H1 (cell line): Measurements from ENCODE around the gene TAF6. TPM values are rescaled to one million over a fixed set of nuclear protein-coding genes. Genes with fewer than 3 reads are reported as not detected.

Experiments used
- CTCF ChIA-PET: fragments of 300-600 bp; sonication (Branson Sonifier 250); formaldehyde crosslinking; loops from one replicate; lab custom pipeline; 2021; ENCODE audit not compliant: partially characterized antibody; lab: Charles Lee
- POLR2A ChIA-PET: fragments of 300-600 bp; sonication (Branson Sonifier 250); formaldehyde crosslinking; loops from one replicate; lab custom pipeline; 2021; ENCODE audit warnings: inconsistent platforms; ENCODE audit not compliant: partially characterized antibody; lab: Charles Lee
- DNase-seq, 2 experiments: peaks; one replicate each; pipeline versions ENCODE4 v3.0.0 to v3.0.0-alpha.2; 2010 to 2022; ENCODE audit warnings: low spot score in 2 of 2, low read depth in 1 of 2, mixed read lengths in 1 of 2
- FAIRE-seq: peaks from 2 replicates; lab custom pipeline; 2011; peaks lifted over from hg19 to GRCh38; lab: Jason Lieb, UNC
- H2AFZ ChIP-seq: 2 replicates; pipeline ENCODE4 v1.8.1; 2012; ENCODE audit warnings: low read length, inconsistent platforms
- H2AK5ac ChIP-seq: 2 replicates; pipeline ENCODE4 v1.6.1; 2013; ENCODE audit warnings: low read depth, low read length
- H2BK120ac ChIP-seq: replicated peaks from 2 replicates; pipeline ENCODE3; 2013; ENCODE audit warnings: low read depth, low read length, inconsistent platforms
- H2BK12ac ChIP-seq: 2 replicates; pipeline ENCODE4 v1.6.1; 2013; ENCODE audit warnings: low read depth, low read length
- H2BK15ac ChIP-seq: 2 replicates; pipeline ENCODE4 v1.6.1; 2013; ENCODE audit warnings: low read length
- H2BK20ac ChIP-seq: 2 replicates; pipeline ENCODE4 v1.6.1; 2013; ENCODE audit warnings: low read length
- H2BK5ac ChIP-seq: 2 replicates; pipeline ENCODE4 v1.6.1; 2013; ENCODE audit warnings: low read depth, low read length
- H3K14ac ChIP-seq: 2 replicates; pipeline ENCODE4 v1.6.1; 2013; ENCODE audit warnings: inconsistent platforms; ENCODE audit not compliant: insufficient read length
- H3K18ac ChIP-seq: 2 replicates; pipeline ENCODE4 v1.6.1; 2013; ENCODE audit warnings: low read length; ENCODE audit errors: extremely low read depth
- H3K23ac ChIP-seq: 2 replicates; pipeline ENCODE4 v1.6.1; 2013; ENCODE audit warnings: inconsistent platforms; ENCODE audit not compliant: insufficient read length
- H3K23me2 ChIP-seq: 2 replicates; pipeline ENCODE4 v1.6.1; 2013; ENCODE audit warnings: low read depth, low read length
- H3K27ac ChIP-seq: 2 replicates; pipeline ENCODE4 v1.6.1; 2011; ENCODE audit warnings: low read depth, low read length, inconsistent platforms
- H3K27me3 ChIP-seq, 4 experiments: replicated peaks in 1 of 4; 1 replicate in 1 of 4; 2 replicates in 3 of 4; pipeline versions ENCODE4 v1.6.1 to v1.8.1; 2011 to 2013; ENCODE audit warnings: low read length in 3 of 4, mild to moderate bottlenecking in 3 of 4, inconsistent platforms in 2 of 4, mixed read lengths in 2 of 4, moderate library complexity in 1 of 4; ENCODE audit not compliant: control insufficient read depth in 3 of 4, insufficient read depth in 3 of 4; ENCODE audit errors: extremely low read depth in 1 of 4
- H3K36me3 ChIP-seq, 4 experiments: 2 replicates each; pipeline versions ENCODE4 v1.6.1 to v1.8.1; 2011 to 2013; ENCODE audit warnings: mild to moderate bottlenecking in 4 of 4, low read length in 3 of 4, moderate library complexity in 2 of 4, control low read depth in 1 of 4, inconsistent platforms in 1 of 4; ENCODE audit not compliant: insufficient read depth in 4 of 4, control insufficient read depth in 2 of 4
- H3K4ac ChIP-seq: replicated peaks from 2 replicates; pipeline ENCODE3; 2013; ENCODE audit warnings: low read length, low read depth, mixed read lengths, inconsistent platforms; ENCODE audit not compliant: insufficient read length
- H3K4me1 ChIP-seq, 4 experiments: replicated peaks in 1 of 4; 1 replicate in 1 of 4; 2 replicates in 3 of 4; pipeline versions ENCODE4 v1.6.1 to v1.8.1; 2011 to 2013; ENCODE audit warnings: low read length in 3 of 4, inconsistent platforms in 2 of 4, mixed read lengths in 1 of 4; ENCODE audit not compliant: insufficient read depth in 4 of 4, control insufficient read depth in 3 of 4
- H3K4me2 ChIP-seq, 2 experiments: 2 replicates each; pipeline versions ENCODE4 v1.6.1 to v1.8.1; 2011 to 2013; ENCODE audit warnings: low read depth in 2 of 2, low read length in 2 of 2, control low read depth in 1 of 2, inconsistent platforms in 1 of 2, mild to moderate bottlenecking in 1 of 2; ENCODE audit not compliant: insufficient read depth in 1 of 2
- H3K4me3 ChIP-seq, 4 experiments: fragments of 200-600, 300-600 bp in 1 of 4; sonication (generic), shearing (Covaris generic), sonication (Bioruptor Twin) in 1 of 4; 2 replicates each; pipeline versions ENCODE4 v1.5.1 to v1.8.1; 2011 to 2016; ENCODE audit warnings: low read length in 4 of 4, low read depth in 3 of 4, control low read depth in 2 of 4, inconsistent platforms in 2 of 4, mild to moderate bottlenecking in 2 of 4, mixed read lengths in 1 of 4, moderate library complexity in 1 of 4; ENCODE audit not compliant: insufficient read depth in 2 of 4; ENCODE audit errors: extremely low read depth in 1 of 4
- H3K56ac ChIP-seq: replicated peaks from 2 replicates; pipeline ENCODE3; 2013; ENCODE audit warnings: low read depth, mild to moderate bottlenecking, mixed read lengths, low read length, inconsistent platforms; ENCODE audit not compliant: insufficient read length
- H3K79me1 ChIP-seq: 2 replicates; pipeline ENCODE4 v1.6.1; 2013; ENCODE audit warnings: low read depth, low read length, control low read depth
- H3K79me2 ChIP-seq, 2 experiments: 2 replicates each; pipeline versions ENCODE4 v1.6.1 to v1.8.1; 2012 to 2013; ENCODE audit warnings: low read length in 2 of 2, mild to moderate bottlenecking in 2 of 2, inconsistent platforms in 1 of 2; ENCODE audit not compliant: insufficient read depth in 2 of 2, control insufficient read depth in 1 of 2
- H3K9ac ChIP-seq, 4 experiments: replicated peaks in 1 of 4; 1 replicate in 1 of 4; 2 replicates in 3 of 4; pipeline versions ENCODE4 v1.6.1 to v1.8.1; 2011 to 2013; ENCODE audit warnings: low read depth in 3 of 4, low read length in 3 of 4, control low read depth in 2 of 4, mild to moderate bottlenecking in 2 of 4, moderate library complexity in 2 of 4, inconsistent platforms in 1 of 4; ENCODE audit errors: extremely low read depth in 1 of 4
- H3K9me3 ChIP-seq, 2 experiments: 2 replicates each; pipeline versions ENCODE4 v1.6.1 to v1.8.1; 2012 to 2013; ENCODE audit warnings: mild to moderate bottlenecking in 2 of 2, moderate library complexity in 2 of 2, control low read depth in 1 of 2, inconsistent platforms in 1 of 2, low read depth in 1 of 2, low read length in 1 of 2, mixed read lengths in 1 of 2; ENCODE audit not compliant: insufficient read depth in 2 of 2
- H4K20me1 ChIP-seq, 2 experiments: replicated peaks in 1 of 2; 2 replicates each; pipeline versions ENCODE3 to v1.8.1; 2011 to 2013; ENCODE audit warnings: inconsistent platforms in 2 of 2, low read length in 2 of 2, mild to moderate bottlenecking in 1 of 2; ENCODE audit not compliant: insufficient read depth in 2 of 2, control insufficient read depth in 1 of 2
- H4K5ac ChIP-seq: 2 replicates; pipeline ENCODE4 v1.6.1; 2013; ENCODE audit warnings: low read length, low read depth, mixed read lengths, inconsistent platforms; ENCODE audit not compliant: insufficient read length
- H4K8ac ChIP-seq: 2 replicates; pipeline ENCODE4 v1.8.0; 2013; ENCODE audit warnings: mild to moderate bottlenecking, moderate library complexity, low read length, inconsistent platforms; ENCODE audit not compliant: insufficient read depth; ENCODE audit errors: extremely low read depth
- H4K91ac ChIP-seq: replicated peaks from 2 replicates; pipeline ENCODE3; 2013; ENCODE audit warnings: low read length, mixed read lengths, inconsistent platforms; ENCODE audit not compliant: insufficient read length
- EP300 ChIP-seq, 2 experiments: IDR thresholded peaks; 1 replicate in 1 of 2; 2 replicates in 1 of 2; pipeline ENCODE4 v1.6.1; 2011 to 2012; ENCODE audit warnings: low read depth in 2 of 2, low read length in 2 of 2, mild to moderate bottlenecking in 2 of 2, borderline replicate concordance in 1 of 2, inconsistent platforms in 1 of 2, moderate library complexity in 1 of 2
- KDM1A ChIP-seq: fragments of 200-600, 300-600 bp; sonication (generic); IDR thresholded peaks from 2 replicates; pipeline ENCODE4 v1.7.1; 2016; ENCODE audit warnings: mild to moderate bottlenecking, low read length, borderline replicate concordance
- SIN3A ChIP-seq, 2 experiments: IDR thresholded peaks in 1 of 2; conservative IDR thresholded peaks in 1 of 2; 2 replicates each; pipeline ENCODE4 v1.6.1; 2011 to 2012; ENCODE audit warnings: low read length in 2 of 2, improper control_type of control experiment in 1 of 2, low read depth in 1 of 2, mild to moderate bottlenecking in 1 of 2
- SIX5 ChIP-seq: IDR thresholded peaks from 2 replicates; pipeline ENCODE4 v1.6.1; 2011; ENCODE audit warnings: mild to moderate bottlenecking, low read depth, low read length
- TAF7 ChIP-seq: optimal IDR thresholded peaks from 2 replicates; pipeline ENCODE3; 2011; ENCODE audit warnings: low read depth, mild to moderate bottlenecking, inconsistent platforms, low read length, moderate library complexity, borderline replicate concordance
- WGBS, 2 experiments: shearing (Covaris generic) in 1 of 2; methylation state at CpG; one replicate each; pipeline versions ENCODE4 v1.1.6 to v1.1.7; 2013 to 2015; ENCODE audit warnings: low lambda C conversion rate in 2 of 2, mixed read lengths in 2 of 2, inconsistent platforms in 1 of 2, low coverage in 1 of 2, missing lambda C conversion rate in 1 of 2; ENCODE audit not compliant: insufficient replicate concordance in 2 of 2, insufficient coverage in 1 of 2, insufficient read length in 1 of 2; ENCODE audit errors: extremely low coverage in 1 of 2, missing lambda C conversion rate in 1 of 2; 5-methylcytosine and 5-hydroxymethylcytosine counted together
- polyA plus RNA-seq, 7 experiments: library from polyadenylated mRNA; depleted of rRNA in 3 of 7; stranded (reverse) in 5 of 7; unstranded in 2 of 7; fragments of >200 nt in 5 of 7; fragments of 200-250 nt in 2 of 7; gene quantifications; 1 replicate in 5 of 7; 2 replicates in 1 of 7; 4 replicates in 1 of 7; pipeline versions ENCODE4 v1.2.1 to v1.2.3, GENCODE V29; 2011 to 2013; ENCODE audit warnings: missing spikeins in 2 of 7, mixed read lengths in 2 of 7
- total RNA-seq: library from RNA; stranded (reverse); fragmentation: NEBNext Ultra II Directional; extraction: Animal tissue kit (Norgen Biotek cat#: 25700); gene quantifications from 2 replicates; pipeline ENCODE4 v1.2.1, GENCODE V29; 2021

The TAF6 gene
- total and polyA plus RNA-seq, 2 of the 8 experiments (the other 6 are each of a cell fraction or from before 2014, with no cell fraction given) = 66.7 to 101 TPM

GRCh38 chr7:100111914-100112313, 7.2 kb downstream of the TAF6 start:
- Histone ChIP-seq H3K23ac (no peak overlapping the region), H4K91ac (no peak overlapping the region), H3K79me2 (no peaks in the 10 kb centered on the region), H3K14ac (no peak overlapping the region), H2BK120ac (no peak overlapping the region), H2BK15ac (no peak overlapping the region), H4K20me1 (peaks cover 3 to 6% of the 10 kb centered on the region in 2 experiments), H3K4me1 (no peaks in the 10 kb centered on the region; a peak in 1 of 7 replicates), H3K23me2 (no peaks in the 10 kb centered on the region), H2AK5ac (no peak overlapping the region), H3K79me1 (0 out of 2 replicates have a peak, but pooled peaks cover 2% of the 10 kb centered on the region), H2BK12ac (no peak overlapping the region), H3K18ac (no peak overlapping the region), H3K4me3 (no peak overlapping the region), H3K27ac (no peak overlapping the region), H2AFZ (no peak overlapping the region), H3K9ac (no peak overlapping the region), H3K27me3 (no peaks in the 10 kb centered on the region), H3K4ac (no peak overlapping the region), H2BK20ac (no peak overlapping the region), H3K36me3 (peaks cover 11 to 55% (median 38%) of the 10 kb centered on the region in 4 experiments), H2BK5ac (no peak overlapping the region), H4K8ac (no peak overlapping the region), H4K5ac (no peak overlapping the region), H3K4me2 (no peak overlapping the region), H3K9me3 (no peaks in the 10 kb centered on the region), H3K56ac (no peak overlapping the region)
- TF ChIP-seq KDM1A (no peak), SIN3A (conservative IDR thresholded peaks at IDR 0.05 in 1 of 2, IDR thresholded peaks at IDR 0.05 in 1 of 2; ENCODE audit: low read depth in 1 of 2, low read length in 2 of 2) (no peak), SIX5 (no peak), TAF7 (no peak), EP300 (IDR thresholded peaks at IDR 0.05; ENCODE audit: borderline replicate concordance in 1 of 2, low read depth in 2 of 2, low read length in 2 of 2) (no peak)
- DNase-seq (no peak), FAIRE-seq (no peak)
- WGBS, 2 experiments = 88% methylated on average over 8 of the region's 13 CpGs; no CpG with 5 or more reads in 1 of the 2 experiments
- ChIA-PET CTCF (interaction anchor here (1.6 to 6.0 kb wide), 4 partner anchors 10 to 235 kb away, joined by 3 to 48 read pairs (median 15); partner anchors contain the start of genes AP4M1 and MBLAC1), POLR2A (interaction anchor here (1.0 to 20.0 kb wide), 9 partner anchors 7 to 55 kb away, joined by 3 to 722 read pairs (median 6); partner anchors contain the start of genes AP4M1, COPS6, MCM7 and ZNF3)
